ENCODE results near the gene STH. TPM values are rescaled to one million over a fixed set of nuclear protein-coding genes. Genes with fewer than 3 reads are reported as not detected.

STH gene
- total and polyA plus RNA-seq, 12 donors = not detected

GRCh38 chr17:46031440-46031839 lies 32.4 kb downstream of the STH start:
- no peak for DNase-seq
- peak in 1 of 8 donors; percentile 16 for ATAC-seq
- no peak for TF ChIP-seq CTCF (IDR thresholded peaks at IDR 0.05)
- H3K27me3 ChIP-seq = no peaks in the 10 kb centered on the region
- H3K4me3 ChIP-seq = no peak overlapping the region
- H3K9me3 ChIP-seq = no peaks in the 10 kb centered on the region
- peaks cover 0 to 25% (median 18%) of the 10 kb centered on the region in 9 donors for H3K4me1 ChIP-seq
- H3K27ac ChIP-seq = no peak overlapping the region
- peaks cover 0 to 100% (median 50%) of the 10 kb centered on the region in 9 donors for H3K36me3 ChIP-seq
- WGBS, 2 donors = 93 to 95% methylated on average over 16 of the region's 16 CpGs
- intact Hi-C loops (cut with DNase I) = no loop called here

- Histone ChIP-seq H3K27me3 (no peaks in the 10 kb centered on the region), H3K4me1 (peaks cover 0 to 24% (median 18%) of the 10 kb centered on the region in 9 donors), H3K4me3 (no peak overlapping the region), H3K9me3 (no peaks in the 10 kb centered on the region), H3K27ac (no peak overlapping the region), H3K36me3 (peaks cover 0 to 100% (median 55%) of the 10 kb centered on the region in 9 donors)
- ATAC-seq = peak in 1 of 8 donors; percentile 29
- TF ChIP-seq CTCF (IDR thresholded peaks at IDR 0.05) = no peak
- WGBS, 2 donors = 84 to 90% methylated on average over 8 of the region's 8 CpGs
- intact Hi-C loops (cut with DNase I) = no loop called here
- no peak for DNase-seq
These were observed 32.9 kb downstream of the STH start for GRCh38 chr17:46031920-46032319.

GRCh38 chr17:46032909-46033308 lies 33.9 kb downstream of the STH start:
- DNase-seq = no peak
- no peak overlapping the region for H3K4me3 ChIP-seq
- H3K27ac ChIP-seq = no peak overlapping the region
- no peak for TF ChIP-seq CTCF (IDR thresholded peaks at IDR 0.05)
- WGBS, 2 donors = 94 to 97% methylated on average over 11 of the region's 11 CpGs
- H3K27me3 ChIP-seq = no peaks in the 10 kb centered on the region
- intact Hi-C loops (cut with DNase I) = loop anchor here in 1 of 10 donors (1.0 kb wide), 1 partner anchor 30 kb away; no protein-coding TSS in a partner anchor
- ATAC-seq = no peak
- H3K9me3 ChIP-seq = no peaks in the 10 kb centered on the region
- peaks cover 0 to 14% (median 9%) of the 10 kb centered on the region in 9 donors for H3K4me1 ChIP-seq
- H3K36me3 ChIP-seq = peaks cover 0 to 100% (median 65%) of the 10 kb centered on the region in 9 donors

GRCh38 chr17:46033392-46033791 lies 34.3 kb downstream of the STH start:
- Histone ChIP-seq H3K4me1 (peaks cover 0 to 11% (median 5%) of the 10 kb centered on the region in 9 donors), H3K4me3 (no peak overlapping the region), H3K36me3 (peaks cover 0 to 100% (median 70%) of the 10 kb centered on the region in 9 donors), H3K27me3 (no peaks in the 10 kb centered on the region), H3K27ac (no peak overlapping the region), H3K9me3 (no peaks in the 10 kb centered on the region)
- no peak for TF ChIP-seq CTCF (IDR thresholded peaks at IDR 0.05)
- 94 to 97% methylated on average over 3 of the region's 3 CpGs for WGBS, 2 donors
- intact Hi-C loops (cut with DNase I) = loop anchor here in 1 of 10 donors (1.0 kb wide), 1 partner anchor 30 kb away; no protein-coding TSS in a partner anchor
- ATAC-seq (no peak), DNase-seq (no peak)
